ENCODE measurements around the gene CD274.
"Not testable (repeated sequence)": the region's sequence is repeated elsewhere in the genome, so short reads cannot be mapped to it uniquely, and the experiment has no call there.

The CD274 gene

DNA sequence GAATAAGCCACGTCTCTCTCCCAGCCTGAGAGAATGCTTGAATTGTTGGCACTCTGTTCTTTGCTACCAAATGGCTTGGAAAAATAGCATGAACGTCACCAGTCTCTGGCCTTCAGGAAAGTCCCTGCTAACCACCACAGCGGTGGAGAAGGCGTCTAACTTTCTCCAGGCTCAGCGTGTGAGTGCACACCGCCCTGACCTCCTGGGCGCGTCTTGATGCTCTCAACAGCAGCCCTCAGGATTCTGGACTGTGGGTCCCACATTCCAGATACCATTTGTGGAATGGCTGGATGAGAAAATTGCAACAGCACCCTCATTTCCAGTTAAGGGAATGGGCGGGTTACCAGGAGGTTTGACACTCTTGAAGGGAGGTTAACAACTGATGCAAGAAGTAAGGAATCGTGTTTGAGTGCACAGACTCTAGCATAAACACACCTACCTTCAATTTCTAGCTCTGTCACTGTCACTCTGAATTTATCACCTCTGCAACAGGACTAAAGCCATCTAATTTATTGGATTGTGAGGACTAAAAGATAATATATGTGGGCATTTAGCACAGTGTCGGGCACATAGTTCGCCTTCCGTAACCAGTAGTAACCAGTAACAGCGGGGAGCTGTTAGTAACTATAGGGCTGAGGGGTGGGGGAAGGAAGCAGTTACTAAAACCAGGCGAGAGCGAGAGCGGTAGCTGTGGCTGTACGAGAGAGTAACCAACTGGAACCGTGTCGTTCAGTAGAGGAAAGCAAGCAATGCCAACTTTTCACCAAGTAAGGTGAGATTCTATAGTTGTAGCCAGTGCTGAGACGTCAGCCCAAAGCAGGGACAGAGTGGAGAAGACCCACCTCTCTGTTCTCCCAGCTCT lies 11.8 kb upstream of the CD274 start:
- no peak for DNase-seq

DNA sequence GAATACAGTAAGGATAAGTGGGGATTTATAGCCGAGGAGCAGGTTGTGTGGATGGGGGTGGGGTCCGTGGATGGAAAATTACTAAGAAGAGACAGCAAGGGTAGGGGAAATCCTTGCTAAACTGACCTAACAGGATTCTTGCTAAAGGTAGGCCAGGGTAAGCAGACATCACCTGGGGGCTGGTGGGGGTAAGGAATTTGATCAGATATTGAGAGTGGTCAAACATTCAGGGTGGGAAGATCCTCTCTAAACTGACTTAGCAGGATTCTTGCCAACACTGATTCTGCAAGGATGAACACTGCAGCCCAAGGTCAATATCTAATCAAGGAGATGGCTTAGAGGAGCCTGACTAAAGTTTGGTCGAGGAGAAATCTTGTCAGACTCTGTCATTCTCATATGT lies 9.9 kb upstream of the CD274 start:
- no peak for DNase-seq

DNA sequence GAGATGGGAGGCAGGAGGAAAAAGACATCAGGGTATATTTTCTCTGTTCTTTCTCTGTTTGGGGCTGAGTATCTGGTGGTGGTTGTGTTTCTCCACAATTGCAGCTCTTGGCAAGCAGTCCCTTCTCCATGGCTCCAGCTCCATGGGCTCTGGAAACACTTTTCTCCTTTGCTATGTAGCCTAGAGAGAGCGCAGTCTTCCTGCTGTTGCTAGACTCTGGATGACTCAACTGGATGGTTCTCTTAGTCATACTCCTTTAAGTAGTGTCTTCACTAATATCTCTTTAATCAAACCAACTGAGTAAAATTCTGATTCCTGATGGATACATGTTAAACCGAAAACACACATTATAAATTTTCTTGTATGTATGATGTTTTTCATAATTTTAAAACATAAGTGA lies 9.3 kb upstream of the CD274 start:
- DNase-seq, result no peak

DNA sequence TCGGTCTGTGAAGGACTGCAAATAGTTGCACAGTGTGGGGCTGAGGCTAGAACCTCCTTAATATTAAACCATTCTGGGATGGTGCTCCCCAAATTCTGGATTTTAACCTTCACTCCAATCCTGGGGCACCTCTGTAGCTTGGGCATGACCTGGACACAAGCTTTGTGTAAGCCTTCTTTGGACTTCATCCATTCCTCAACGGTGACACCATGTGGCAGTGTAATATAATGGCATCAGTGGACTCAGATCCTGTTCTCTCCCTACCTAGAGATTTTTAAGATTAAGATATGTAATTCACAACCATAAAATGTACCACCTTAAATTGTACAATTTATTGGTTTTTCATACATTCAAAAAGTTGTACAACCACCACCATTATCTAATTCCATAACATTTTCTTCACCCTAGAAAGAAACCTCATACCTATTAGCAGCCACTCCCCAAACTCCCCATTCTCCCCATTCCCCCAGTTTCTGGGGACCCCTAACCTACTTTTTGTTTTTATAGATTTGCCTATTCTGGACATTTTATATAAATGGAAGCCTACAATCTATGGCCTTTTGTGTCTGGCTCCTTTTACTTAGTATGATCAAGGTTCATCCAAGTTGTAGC lies 7.8 kb upstream of the CD274 start:
- DNase-seq, result no peak

DNA sequence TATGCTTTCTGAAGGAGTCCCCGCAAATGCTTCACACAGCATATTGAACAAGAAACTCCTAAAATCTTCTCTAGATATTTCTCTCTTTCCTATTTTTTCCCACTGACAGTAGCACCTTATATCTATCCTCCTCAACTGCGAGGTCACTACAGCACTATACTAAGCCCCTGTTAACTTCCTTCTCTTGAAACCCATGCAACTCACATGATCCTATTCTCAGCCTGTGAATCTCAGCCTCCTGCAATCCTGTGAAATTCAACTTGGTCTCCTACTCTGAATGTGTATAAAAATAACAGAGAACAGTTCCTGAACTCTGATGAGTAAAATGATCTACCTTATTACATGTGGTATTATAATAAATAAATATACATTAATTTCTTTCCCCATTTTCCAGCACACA lies 6.5 kb upstream of the CD274 start:
- no peak for DNase-seq

DNA sequence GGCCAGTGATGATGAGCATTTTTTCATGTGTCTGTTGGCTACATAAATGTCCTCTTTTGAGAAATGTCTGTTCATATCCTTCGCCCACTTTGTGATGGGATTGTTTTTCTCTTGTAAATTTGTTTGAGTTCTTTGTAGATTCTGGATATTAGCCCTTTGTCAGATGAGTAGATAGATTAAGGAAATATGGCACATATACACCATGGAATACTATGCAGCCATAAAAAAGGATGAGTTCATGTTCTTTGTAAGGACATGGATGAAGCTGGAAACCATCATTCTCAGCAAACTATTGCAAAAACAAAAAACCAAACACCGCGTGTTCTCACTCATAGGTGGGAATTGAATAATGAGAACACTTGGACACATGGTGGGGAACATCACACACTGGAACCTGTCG lies 5.2 kb upstream of the CD274 start:
- DNase-seq, result not testable (repeated sequence)

DNA sequence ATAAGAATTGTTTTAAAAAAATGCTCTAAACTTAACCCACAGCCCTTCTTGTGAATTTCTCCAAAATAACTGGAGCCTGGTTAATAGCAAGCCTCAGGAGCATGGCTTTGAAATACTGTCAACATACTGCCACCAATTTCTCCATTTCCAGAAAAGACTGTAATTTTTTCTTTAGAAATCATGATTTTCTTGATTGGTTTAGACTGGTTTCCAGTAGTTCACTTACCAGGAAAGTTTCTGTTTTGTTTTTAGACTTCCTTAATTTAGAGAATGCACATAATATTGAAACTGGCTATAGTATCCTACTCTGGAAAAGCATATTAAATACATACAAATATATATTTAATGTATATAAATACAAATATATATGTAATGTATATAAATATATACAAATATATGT lies 4.5 kb upstream of the CD274 start:
- no peak for DNase-seq

DNA sequence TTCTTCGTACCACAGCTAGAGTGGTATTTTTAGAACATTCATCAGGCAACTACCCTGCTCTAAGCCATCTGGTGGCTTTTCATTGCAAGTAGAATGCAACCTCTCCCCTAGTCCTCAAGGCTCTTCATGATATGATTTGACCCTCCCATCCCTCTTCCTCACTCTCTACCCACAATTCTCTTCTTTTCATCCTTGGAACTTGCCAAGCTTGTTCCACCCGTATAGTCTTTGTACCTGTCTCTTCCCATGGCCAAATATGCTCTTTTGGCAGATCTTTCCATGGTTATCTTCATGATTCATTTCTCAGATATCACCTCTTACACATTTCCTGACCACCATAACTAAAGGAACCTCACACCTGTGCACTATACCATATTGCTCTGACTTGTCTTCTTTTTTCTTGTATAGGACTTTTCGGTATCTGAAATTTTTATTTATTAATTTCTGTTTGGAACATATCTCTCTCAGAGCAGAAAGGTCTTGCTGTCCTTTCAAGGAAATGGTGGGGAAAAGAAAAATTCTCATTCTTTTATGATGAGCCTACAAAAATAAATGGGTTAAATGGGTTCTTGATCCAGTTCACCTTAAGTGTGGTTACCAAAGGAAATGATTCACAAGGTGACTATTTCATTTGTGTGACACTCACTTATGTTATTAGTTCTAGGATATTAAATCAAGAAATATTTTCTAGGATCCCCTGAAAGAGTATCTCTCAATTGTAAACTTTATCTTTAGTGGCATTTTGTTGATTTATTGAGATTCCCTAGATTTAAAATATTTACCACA lies 3.7 kb upstream of the CD274 start:
- no peak for DNase-seq

DNA sequence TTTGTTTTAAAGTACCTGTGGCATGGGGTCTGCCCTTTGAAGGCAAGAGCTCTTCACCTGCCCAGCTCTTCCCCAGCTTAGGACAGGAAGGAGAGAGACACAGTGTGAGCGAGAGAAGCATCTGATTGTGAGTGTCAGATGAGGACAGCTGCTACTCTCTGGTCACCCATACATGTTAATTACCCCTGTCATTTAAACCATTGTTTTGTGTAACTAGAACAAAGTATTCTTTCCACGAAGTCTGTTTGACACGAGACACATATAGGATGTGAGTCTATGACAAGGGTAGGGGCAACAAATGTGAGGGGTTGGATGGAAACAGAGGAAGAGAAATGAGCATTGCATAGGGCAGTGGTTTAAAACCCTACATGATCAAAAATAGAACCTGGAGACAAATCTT lies 3.0 kb upstream of the CD274 start:
- no peak for DNase-seq

DNA sequence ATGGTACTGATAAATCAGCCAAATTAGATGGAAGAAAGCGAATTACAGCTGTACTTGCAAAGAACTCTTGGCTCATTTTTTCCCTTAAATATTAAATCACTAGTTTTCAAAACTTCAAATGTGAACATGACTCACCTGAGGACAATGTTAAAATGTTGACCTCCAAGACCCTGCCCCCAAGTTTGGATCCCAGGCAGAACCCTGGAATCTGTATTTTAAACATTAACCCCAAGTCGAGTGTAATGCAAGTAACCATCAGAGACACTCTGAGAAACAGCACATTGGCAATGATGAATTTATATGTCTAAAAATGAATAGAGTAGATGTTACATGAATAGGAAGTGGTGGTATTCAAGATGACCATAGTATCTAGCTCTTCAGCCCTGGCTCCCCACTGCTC lies 2.3 kb upstream of the CD274 start:
- DNase-seq, result no peak

DNA sequence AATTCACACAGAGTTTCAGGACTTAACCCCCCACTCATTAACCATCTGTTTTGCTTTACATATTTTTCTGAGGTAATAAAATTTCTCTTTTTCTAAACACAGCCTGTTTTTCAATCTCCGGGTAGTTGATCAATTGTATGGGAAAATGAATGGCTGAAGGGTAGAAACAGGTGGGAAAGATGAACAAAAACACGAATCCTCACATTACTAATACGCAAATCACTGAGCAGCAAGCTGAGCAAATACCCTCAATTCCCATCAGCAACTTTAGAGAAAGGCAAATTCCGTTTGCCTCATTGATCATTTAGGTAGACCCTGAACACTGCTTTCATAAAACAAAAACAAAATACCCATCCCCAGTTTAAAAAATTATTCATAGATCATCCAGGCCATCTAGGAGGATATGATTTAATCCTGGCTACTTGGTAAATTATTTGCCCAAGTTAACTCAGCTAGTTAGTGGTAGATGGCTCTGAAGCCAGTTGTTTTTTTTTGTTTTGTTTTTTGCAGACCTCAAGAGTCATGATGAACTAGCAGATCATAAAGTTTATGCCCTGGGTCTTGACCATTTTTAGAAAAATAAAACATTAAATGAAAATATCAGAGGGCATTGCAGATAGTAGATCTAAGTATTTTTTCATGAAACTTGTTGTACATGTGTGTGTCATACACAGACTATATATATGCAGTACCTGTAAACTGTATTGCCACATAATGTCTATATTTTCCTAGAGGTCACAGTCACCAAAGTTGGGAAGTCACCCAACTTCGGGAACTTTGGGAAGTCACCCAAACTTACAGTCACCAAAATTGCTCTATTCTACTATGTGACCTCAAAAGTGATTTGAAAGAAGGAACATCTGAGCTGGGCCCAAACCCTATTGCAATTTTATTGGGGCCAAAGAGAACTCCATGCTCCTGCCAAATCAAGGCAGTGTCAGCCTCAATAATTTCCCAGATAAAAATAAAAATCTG lies 1.6 kb upstream of the CD274 start:
- DNase-seq, result no peak

DNA sequence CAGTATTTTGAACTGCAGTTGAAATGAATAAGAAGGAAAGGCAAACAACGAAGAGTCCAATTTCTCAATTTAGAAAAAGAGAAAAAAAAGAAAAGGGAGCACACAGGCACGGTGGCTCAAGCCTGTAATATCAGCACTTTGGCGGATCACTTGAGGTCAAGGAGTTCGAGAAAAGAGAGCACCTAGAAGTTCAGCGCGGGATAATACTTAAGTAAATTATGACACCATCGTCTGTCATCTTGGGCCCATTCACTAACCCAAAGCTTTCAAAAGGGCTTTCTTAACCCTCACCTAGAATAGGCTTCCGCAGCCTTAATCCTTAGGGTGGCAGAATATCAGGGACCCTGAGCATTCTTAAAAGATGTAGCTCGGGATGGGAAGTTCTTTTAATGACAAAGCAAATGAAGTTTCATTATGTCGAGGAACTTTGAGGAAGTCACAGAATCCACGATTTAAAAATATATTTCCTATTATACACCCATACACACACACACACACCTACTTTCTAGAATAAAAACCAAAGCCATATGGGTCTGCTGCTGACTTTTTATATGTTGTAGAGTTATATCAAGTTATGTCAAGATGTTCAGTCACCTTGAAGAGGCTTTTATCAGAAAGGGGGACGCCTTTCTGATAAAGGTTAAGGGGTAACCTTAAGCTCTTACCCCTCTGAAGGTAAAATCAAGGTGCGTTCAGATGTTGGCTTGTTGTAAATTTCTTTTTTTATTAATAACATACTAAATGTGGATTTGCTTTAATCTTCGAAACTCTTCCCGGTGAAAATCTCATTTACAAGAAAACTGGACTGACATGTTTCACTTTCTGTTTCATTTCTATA lies 602 bp upstream of the CD274 start:
- DNase-seq, result no peak

DNA sequence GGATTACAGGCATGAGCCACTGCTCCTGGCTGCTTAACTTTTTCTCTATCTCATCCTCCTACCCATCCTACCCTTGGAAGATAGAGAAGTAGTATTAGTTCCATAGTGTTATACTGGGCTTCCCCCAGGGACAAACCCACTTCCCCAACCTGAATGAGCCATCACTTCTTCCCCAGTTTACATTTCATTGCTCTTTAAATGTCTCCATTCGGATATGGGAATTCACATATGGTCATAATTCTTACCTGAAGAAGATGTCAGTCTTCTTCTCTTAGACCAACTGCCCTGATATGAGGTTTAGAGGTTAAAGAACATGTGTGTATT lies 1.9 kb downstream of the CD274 start:
- no peak for DNase-seq

DNA sequence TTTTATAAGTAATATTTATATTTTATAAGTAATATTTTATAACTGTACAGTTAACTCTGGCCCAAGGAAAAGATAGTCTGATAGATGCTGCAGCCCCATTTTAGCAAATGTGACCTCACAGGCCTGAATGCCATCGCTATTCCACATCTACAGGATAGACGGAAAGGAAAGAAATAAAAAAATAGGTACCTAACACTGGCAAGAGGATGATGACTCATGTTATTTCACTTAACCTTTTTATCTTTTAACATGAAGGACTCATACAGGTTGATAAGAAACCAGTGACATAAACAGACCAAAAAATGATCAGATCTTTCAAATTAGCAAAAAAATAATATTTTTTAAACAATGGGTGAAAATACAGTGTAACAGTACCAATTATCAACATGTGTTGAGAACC lies 2.7 kb downstream of the CD274 start:
- no peak for DNase-seq

DNA sequence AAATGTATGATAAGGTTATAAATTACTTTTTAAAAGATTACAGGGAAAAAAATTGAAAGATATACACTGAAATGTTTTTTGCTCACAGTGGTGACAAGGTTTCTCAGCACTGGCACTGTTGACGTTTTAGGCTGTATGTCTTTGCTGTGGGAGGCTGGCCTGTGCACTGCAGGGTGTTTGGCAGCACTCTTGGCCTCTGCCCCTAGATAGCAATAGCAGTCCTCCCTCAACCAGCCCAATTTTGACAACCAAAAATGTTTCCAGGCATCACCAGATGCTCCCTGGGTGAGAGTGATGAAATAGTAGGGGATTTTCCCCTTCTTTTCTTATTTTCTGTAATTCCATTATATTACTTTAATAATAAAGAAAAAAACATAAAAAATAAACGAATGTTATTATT lies 3.3 kb downstream of the CD274 start:
- no peak for DNase-seq

DNA sequence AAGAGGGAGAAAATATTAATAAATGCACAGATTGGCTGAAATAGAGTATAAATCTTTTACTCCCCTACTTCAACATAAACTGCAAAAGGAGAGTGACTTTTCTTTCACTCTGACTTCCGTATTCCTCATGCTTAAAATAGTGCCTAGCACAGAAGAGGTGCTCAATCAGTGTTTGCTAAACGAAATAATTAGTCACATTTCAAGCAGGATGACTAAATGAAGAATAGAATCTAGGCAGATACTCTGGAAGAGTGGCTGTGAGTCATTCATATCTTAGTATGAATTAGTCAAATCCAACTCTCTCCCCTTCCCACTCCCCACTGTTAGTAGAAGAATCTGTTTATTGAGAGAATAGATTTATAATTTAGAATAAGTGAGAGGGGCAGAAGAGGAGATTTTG lies 4.8 kb downstream of the CD274 start:
- DNase-seq, result no peak

DNA sequence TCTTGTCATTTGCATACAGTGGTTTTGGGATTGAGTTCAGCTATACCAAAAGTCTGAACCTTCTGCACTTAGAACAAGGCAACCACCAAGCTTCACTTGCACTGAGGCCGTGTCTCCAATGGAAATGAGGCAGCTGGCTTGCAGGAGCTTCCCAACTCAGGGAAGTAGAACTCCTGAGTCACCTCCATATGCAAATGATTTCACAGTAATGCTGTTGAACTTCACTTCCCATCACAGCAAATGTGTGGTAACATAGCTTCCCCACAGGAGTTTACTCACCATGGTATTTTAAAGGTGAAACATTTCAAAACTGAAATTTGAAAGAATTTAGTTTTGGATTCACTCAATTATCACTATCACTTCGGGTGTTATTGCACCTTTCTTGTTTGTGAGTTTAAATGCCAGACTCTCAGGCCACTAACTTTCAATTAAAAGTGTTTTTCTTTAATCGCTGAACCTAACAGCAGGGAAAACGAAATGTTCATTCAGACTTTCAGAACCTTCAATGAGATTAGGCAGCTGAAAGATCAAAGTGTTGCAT lies 9.0 kb downstream of the CD274 start:
- DNase-seq, result no peak

DNA sequence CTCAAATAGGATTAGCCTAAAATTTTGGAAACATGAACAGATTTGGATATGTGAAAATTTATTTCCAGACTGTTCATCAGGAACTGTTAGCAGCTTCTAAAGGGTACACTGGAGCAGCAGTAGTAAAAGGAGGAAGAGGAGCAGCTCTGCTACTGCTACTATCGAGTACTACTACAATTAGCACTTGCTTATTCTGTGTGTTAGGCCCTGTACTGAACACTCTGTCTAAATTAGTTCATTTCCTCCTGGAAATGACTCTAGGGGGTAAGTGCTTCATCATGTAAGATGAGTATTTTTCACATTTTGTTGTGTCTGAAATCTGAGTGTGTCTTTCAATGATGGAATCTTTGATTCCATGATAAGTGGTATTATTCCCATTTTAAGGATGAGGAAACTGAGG lies 9.8 kb downstream of the CD274 start:
- DNase-seq, result no peak

DNA sequence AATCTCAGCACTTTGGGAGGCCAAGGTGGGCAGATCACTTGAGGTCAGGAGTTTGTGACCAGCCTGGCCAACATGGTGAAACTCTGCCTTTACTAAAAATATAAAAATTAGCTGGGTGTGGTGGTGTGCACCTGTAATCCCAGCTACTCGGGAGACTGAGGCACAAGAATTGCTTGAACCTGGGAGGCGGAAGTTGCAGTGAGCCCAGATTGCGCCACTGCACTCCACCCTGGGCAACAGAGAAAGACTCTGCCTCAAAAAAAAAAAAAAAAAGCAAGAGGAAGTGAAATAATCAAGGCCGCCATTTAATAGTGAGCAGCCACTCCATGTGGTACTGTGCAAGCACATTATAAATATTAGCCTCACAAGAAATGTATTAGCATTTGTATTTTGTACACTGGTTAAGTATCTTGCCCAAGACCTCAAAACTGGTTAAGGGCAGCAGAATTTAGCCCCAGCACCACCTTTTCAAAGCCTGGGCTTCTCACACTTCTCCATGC lies 14.5 kb downstream of the CD274 start:
- not testable (repeated sequence) for DNase-seq

DNA sequence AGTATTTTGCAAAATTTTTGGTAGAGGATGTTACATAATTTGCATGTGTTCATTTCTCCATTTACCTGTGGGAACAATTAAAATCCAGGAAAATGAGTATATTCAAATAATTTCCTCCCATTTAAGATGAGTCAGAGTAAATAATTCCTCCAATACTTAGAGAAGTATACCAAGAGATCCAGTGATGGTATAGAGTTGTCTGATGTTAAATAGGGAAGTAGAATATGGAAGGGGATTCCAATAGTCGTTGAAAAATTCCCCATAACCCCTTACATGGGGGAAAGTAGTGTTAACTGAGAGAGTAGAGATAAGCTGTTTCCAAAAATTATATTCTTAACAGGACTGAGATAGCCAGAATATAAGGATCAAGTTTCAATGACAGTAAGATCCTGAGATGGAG lies 15.7 kb downstream of the CD274 start:
- DNase-seq, result no peak

DNA sequence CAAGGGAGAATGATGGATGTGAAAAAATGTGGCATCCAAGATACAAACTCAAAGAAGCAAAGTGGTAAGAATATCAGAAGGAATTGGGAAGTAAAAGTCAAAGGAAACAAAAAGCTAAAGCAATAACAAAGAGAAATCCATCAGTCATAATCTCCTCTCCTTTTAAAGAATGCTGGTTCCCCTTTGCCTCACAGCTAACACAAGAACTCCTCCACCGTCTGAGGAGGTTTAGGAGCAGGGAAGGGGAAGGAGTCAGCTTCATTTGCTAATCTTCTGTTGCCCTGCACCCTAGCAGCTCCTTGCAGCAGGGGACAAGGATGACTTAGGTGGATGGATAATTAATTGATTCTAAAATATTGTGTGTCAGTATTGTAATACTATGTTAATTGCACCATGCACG lies 16.4 kb downstream of the CD274 start:
- no peak for DNase-seq

DNA sequence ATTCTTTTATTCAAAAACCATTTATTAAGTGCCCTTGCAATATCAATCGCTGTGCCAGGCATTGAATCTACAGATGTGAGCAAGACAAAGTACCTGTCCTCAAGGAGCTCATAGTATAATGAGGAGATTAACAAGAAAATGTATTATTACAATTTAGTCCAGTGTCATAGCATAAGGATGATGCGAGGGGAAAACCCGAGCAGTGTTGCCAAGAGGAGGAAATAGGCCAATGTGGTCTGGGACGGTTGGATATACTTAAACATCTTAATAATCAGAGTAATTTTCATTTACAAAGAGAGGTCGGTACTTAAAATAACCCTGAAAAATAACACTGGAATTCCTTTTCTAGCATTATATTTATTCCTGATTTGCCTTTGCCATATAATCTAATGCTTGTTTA lies 18.5 kb downstream of the CD274 start:
- DNase-seq, result no peak
